Gastrocnemius medialis (tissue), 4 donors: ENCODE data around the gene ISCA2. TPM values are rescaled to one million over a fixed set of nuclear protein-coding genes. Genes with fewer than 3 reads are reported as not detected.

Source experiments
- ATAC-seq, 2 donors: fragments of 150-250 bp; one replicate each; pipeline ENCODE4 v1.9.1; 2016
- DNase-seq, 2 donors: peaks; one replicate each; pipeline ENCODE4 v3.0.0-alpha.2; 2019
- H3K27ac ChIP-seq, 4 donors: fragments of 200-600 bp; sonication (generic); 1 replicate in 1 of 4; 2 replicates in 3 of 4; pipeline ENCODE4 v1.5.1; 2016 to 2018; ENCODE audit warnings: mild to moderate bottlenecking in 2 of 4, moderate library complexity in 1 of 4
- H3K27me3 ChIP-seq, 3 donors: fragments of 200-600 bp; sonication (generic) in 2 of 3; 1 replicate in 1 of 3; 2 replicates in 2 of 3; pipeline versions ENCODE4 v1.5.1 to v1.6.0; 2016 to 2019; ENCODE audit warnings: mild to moderate bottlenecking in 1 of 3, moderate library complexity in 1 of 3
- H3K36me3 ChIP-seq, 2 donors: fragments of 200-600 bp; sonication (generic) in 1 of 2; one replicate each; pipeline ENCODE4 v1.5.1; 2017 to 2018
- H3K4me1 ChIP-seq, 2 donors: fragments of 200-600 bp; sonication (generic) in 1 of 2; one replicate each; pipeline ENCODE4 v1.5.1; 2016 to 2017; ENCODE audit warnings: mild to moderate bottlenecking in 2 of 2
- H3K4me3 ChIP-seq, 4 donors: fragments of 200-600 bp; sonication (generic) in 3 of 4; 1 replicate in 1 of 4; 2 replicates in 3 of 4; pipeline ENCODE4 v1.5.1; 2016 to 2019; ENCODE audit warnings: mild to moderate bottlenecking in 2 of 4
- H3K9me3 ChIP-seq, 3 donors: fragments of 200-600 bp; sonication (generic) in 2 of 3; 1 replicate in 1 of 3; 2 replicates in 2 of 3; pipeline ENCODE4 v1.5.1; 2016 to 2019
- CTCF ChIP-seq, 5 experiments: fragments of 450-650 bp in 3 of 5; fragments of 200-600 bp in 2 of 5; sonication (generic) in 2 of 5; IDR thresholded peaks in 4 of 5; conservative IDR thresholded peaks in 1 of 5; 1 replicate in 4 of 5; 2 replicates in 1 of 5; pipeline ENCODE4 v1.5.1; 2016 to 2019; ENCODE audit warnings: antibody characterized with exemption in 5 of 5, mild to moderate bottlenecking in 3 of 5, moderate library complexity in 3 of 5
- POLR2A ChIP-seq, 2 donors: fragments of 450-650 bp; IDR thresholded peaks; one replicate each; pipeline ENCODE4 v1.6.1; 2017; ENCODE audit warnings: antibody characterized with exemption in 2 of 2, mild to moderate bottlenecking in 2 of 2, moderate library complexity in 2 of 2
- in situ Hi-C, 4 donors: fragments of 200-750 bp; cut with MboI; loops; one replicate each; pipeline versions ENCODE4 v1.15.0 to v1.8.0; 2017; ENCODE audit warnings: low sequenced_read_pairs in 4 of 4
- intact Hi-C: fragments of 100-400 bp; cut with DNase I; formaldehyde crosslinking; loops from one replicate; pipeline ENCODE4 v1.15.1; 2023; ENCODE audit warnings: low total_unique reads
- total RNA-seq, 4 donors: library from RNA; depleted of rRNA; stranded (reverse); fragments of >200 nt; gene quantifications; one replicate each; pipeline versions ENCODE4 v1.1.0 to v1.2.3, GENCODE V29; 2016

ISCA2 gene
- total RNA-seq, 4 donors from 2014 or later = 9.9 to 11.6 (median 11.4) TPM

GRCh38 chr14:74510223-74510931, 16.8 kb downstream of the ISCA2 start:
- Histone ChIP-seq H3K9me3 (no peaks in the 10 kb centered on the region), H3K4me1 (no peaks in the 10 kb centered on the region), H3K36me3 (no peaks in the 10 kb centered on the region), H3K27me3 (no peaks in the 10 kb centered on the region), H3K4me3 (no peak overlapping the region), H3K27ac (no peak overlapping the region)
- in situ Hi-C loops = no loop called here
- TF ChIP-seq CTCF (IDR thresholded peaks at IDR 0.05 in 4 of 5, conservative IDR thresholded peaks at IDR 0.05 in 1 of 5) = no peak
- TF ChIP-seq POLR2A (IDR thresholded peaks at IDR 0.05) = no peak
- ATAC-seq (no peak), DNase-seq (peak in 1 of 2 donors; percentile 12)
- intact Hi-C loops = no loop called here

- TF ChIP-seq CTCF (IDR thresholded peaks at IDR 0.05 in 4 of 5, conservative IDR thresholded peaks at IDR 0.05 in 1 of 5) = no peak
- no peak for TF ChIP-seq POLR2A (IDR thresholded peaks at IDR 0.05)
- no peak for DNase-seq
- no peaks in the 10 kb centered on the region for H3K9me3 ChIP-seq
- no peak overlapping the region for H3K27ac ChIP-seq
- H3K27me3 ChIP-seq = no peaks in the 10 kb centered on the region
- intact Hi-C loops = no loop called here
- in situ Hi-C loops = no loop called here
- no peak for ATAC-seq
- no peaks in the 10 kb centered on the region for H3K4me1 ChIP-seq
- H3K4me3 ChIP-seq = no peak overlapping the region
- H3K36me3 ChIP-seq = no peaks in the 10 kb centered on the region
Observed at GRCh38 chr14:74510959-74511409, 17.4 kb downstream of the ISCA2 start.

- in situ Hi-C loops = no loop called here
- Histone ChIP-seq H3K27ac (no peak overlapping the region), H3K4me1 (no peaks in the 10 kb centered on the region), H3K27me3 (no peaks in the 10 kb centered on the region), H3K36me3 (no peaks in the 10 kb centered on the region), H3K4me3 (no peak overlapping the region), H3K9me3 (no peaks in the 10 kb centered on the region)
- intact Hi-C loops = no loop called here
- DNase-seq = no peak
- no peak for ATAC-seq
- TF ChIP-seq CTCF (IDR thresholded peaks at IDR 0.05 in 4 of 5, conservative IDR thresholded peaks at IDR 0.05 in 1 of 5) (no peak), POLR2A (IDR thresholded peaks at IDR 0.05) (no peak)
Observed at GRCh38 chr14:74511966-74512830, 18.6 kb downstream of the ISCA2 start.

- no peaks in the 10 kb centered on the region for H3K4me1 ChIP-seq
- TF ChIP-seq CTCF (IDR thresholded peaks at IDR 0.05 in 4 of 5, conservative IDR thresholded peaks at IDR 0.05 in 1 of 5) (no peak), POLR2A (IDR thresholded peaks at IDR 0.05) (no peak)
- ATAC-seq (peak in 1 of 2 donors; percentile 43), DNase-seq (peak in 1 of 2 donors; percentile 35)
- H3K4me3 ChIP-seq = no peak overlapping the region
- no peak overlapping the region for H3K27ac ChIP-seq
- in situ Hi-C loops = no loop called here
- intact Hi-C loops = no loop called here
- H3K9me3 ChIP-seq = no peaks in the 10 kb centered on the region
- no peaks in the 10 kb centered on the region for H3K27me3 ChIP-seq
- H3K36me3 ChIP-seq = no peaks in the 10 kb centered on the region
Observed at GRCh38 chr14:74514471-74514941, 20.9 kb downstream of the ISCA2 start.
